GM19025 (cell line): ENCODE data around the gene PRDM12.

ENCODE experiments used
- ATAC-seq: cut with Tn5 transposase; IDR thresholded peaks from one replicate; pipeline ENCODE4 v1.9.1; 2021; ENCODE audit warnings: mild to moderate bottlenecking, low read depth, moderate library complexity; ENCODE audit not compliant: unreplicated experiment

Gene PRDM12

DNA sequence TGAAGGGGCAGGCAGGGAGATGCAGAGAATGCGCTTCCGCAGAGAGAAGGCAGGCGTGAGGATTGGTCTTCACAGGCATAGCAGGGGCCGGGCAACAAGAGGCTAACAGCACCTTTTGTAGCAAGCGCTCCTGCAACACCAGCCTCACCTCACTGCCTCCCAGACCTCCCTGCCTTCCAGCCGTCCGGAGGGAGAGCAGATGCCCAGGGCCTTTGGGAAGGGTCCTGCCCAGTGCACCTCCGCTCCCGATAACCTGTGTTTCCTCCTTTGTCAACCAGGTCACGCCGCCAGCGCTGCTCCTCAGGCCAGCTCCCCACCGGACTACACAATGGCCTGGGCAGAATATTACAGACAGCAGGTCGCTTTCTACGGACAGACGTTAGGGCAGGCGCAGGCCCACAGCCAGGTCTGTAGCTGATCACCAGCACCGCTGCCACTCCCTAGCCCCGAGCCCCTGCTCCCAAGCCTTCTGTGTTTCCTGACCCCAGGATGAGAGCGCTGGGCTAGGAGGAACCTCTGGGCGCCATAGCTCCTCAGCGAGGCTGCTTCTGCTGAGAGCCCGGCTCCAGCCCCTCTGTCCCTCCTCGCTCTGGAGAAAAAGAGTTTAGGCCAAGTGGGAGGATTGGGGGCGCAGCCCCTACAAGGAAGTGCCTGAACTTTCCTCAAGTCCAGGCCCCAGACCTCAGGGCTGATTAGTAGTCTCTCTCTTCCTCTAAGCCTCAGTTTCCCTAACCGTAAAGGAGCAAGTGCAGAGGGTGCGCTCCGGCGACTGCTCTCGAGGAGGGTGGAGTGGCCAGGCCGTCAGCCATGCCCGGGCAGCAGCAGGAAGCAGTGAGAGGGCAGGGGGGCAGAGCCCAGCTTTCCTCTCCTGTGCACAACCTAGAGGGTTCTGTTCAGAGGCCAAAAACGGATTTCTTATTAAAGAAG, 28.4 kb upstream of the PRDM12 start:
- no peak for ATAC-seq

DNA sequence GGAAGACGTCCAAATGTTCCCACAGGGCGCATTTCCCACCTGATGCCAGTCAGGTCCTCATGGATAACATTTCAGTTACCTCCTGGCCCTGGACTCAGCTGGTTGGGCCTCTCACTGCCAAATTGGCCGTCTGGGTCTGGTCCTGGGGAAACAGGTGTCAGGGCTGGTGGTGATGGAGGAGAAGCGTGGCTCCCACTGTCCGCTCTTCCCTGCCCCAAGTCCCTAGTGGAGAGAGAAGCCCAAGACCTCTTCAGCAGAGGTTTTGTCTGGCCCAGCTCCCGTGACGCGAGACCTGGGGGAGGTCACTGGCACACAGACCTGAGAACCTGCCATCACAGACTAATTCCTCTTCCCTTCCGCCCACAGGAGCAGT, 27.8 kb upstream of the PRDM12 start:
- ATAC-seq, result no peak

DNA sequence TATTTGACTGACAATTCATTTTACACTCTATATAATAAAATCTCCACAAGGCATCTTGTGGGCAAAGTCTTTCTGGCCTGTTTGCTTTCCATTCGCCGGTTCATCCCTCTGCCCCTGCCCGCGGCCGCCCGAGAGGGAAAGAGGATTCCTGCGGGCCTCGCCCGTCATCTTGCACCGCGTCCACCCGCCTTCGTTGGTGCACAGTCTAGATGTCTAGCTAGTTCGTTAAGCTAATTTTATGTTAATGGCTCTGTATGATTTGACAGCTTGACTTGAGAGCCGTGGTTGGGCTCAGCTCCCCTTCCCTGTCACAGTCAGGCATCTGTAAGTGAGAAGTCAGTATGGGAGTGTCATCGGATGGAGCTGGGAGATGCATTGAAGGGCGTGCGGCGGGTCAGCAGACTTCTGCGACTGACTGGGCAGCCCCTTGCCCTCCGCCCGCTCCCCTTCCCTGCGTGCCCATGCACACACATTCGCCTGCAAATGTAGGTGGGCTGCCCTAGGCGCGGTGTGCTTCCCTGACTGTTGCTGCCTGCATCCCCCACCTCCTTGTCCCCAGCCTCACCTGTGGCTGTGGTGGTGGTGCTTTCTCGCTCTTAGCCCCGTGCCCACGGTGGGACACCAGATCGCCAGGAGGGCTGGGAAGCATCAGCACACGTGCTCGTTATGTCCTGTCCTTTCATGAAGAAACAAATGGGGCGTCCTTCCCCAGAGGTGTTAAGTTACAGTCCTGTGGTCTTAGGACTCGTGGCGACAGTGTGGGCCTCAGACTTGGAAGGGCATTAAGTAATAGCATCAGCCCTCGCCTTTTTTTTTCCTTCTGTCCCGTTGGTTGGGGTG, 25.9 kb upstream of the PRDM12 start:
- no peak for ATAC-seq

DNA sequence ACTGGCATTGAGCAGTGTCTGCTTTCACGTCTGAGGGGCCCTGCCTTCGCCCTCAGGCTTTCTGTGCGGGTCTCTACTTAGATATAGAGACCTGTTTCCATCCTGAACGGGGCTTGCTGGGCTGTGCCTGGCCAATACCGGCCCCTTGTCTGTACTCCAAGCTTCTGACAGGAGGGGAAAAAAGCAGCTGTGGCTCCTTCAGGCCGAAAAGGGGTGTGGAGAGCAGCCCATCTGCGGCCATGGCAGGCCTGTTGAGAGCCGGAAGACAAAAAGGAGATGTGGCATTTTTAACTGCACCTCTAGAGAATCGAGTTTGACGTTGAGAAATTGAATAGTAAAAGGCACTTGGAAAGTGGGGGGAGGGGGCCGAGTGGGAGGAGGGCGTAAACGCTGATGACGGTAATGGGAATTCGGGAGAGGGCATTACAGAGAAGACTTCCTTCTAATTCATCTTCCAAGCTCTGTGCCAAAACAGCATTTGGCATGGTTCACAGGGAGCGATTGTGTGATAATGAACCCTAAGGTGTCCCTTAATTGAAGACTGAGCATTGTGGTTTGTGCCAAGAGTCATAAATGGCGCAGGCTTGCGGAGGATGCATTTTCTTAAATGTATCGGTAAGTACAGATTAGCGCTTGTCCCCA, 25.1 kb upstream of the PRDM12 start:
- ATAC-seq, result no peak

DNA sequence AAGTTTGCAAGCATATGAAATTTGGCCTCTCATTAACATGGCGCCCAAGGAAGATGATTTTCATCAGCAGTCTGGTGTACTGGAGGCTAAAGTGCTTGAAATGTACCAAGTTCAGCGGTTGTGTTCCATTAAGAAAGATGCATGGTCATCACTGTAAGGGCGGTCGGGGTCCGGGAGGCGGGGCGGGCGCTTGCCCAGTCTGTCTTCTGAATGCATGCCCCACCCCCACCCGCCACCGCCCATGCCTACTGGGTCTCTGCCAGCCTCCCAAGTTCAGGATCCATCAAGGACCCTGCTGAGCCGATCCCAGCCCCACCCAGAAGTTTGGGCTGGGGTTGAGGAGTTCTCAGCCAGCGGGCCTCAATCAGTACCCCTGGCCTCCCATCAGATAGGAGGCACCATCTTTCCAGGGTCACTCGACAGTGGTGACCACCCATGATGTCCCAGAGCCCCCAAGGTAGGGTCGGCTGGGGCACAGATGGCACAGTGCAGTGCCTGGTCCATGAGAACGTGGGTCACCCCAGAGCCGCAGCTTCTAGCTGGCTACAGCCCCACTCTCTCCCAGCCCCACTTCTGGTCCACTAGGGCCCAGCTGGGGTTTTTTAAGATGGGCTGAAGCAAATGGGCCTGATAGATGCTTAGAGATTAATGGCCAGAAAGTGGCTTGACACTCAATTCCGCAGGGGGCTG, 24.4 kb upstream of the PRDM12 start:
- ATAC-seq, result no peak

DNA sequence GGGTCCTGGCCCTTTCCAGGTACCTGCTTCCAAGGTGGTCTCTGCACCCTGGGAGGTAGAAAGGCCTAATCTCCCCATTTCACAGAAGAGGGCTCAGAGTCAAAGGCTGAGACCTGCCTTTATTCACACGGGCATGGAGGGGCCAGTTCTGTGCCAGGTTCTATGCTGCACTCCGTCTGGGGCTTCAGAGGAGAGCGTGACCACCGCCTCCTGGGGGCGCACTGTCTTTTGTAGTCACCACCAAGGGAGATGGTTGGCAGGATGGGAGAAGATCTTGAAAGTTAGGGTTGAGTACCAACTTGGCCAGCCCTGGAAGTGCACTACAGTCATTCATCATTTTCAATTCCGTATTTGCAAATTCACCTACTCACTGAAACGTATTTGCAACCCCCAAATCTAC, 23.7 kb upstream of the PRDM12 start:
- ATAC-seq, result no peak

DNA sequence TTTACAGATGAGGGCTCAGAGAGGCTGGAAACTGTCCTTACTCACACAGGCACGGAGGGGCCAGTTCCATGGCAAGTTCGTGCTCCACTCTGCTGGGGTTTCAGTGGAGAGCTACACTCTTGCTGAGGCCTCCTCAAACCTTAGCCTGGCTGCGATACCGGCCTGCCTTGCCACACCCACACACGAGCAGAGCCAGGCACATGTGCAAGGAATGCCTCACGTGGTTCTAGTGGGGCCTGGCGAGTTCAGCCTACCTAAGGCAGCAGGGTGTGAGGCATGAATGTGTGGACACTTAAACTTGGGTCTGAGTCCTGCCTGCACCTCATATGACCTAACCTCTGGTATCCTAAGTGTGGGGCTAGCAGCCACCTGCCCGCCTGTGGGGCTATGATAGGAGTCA, 21.5 kb upstream of the PRDM12 start:
- no peak for ATAC-seq

DNA sequence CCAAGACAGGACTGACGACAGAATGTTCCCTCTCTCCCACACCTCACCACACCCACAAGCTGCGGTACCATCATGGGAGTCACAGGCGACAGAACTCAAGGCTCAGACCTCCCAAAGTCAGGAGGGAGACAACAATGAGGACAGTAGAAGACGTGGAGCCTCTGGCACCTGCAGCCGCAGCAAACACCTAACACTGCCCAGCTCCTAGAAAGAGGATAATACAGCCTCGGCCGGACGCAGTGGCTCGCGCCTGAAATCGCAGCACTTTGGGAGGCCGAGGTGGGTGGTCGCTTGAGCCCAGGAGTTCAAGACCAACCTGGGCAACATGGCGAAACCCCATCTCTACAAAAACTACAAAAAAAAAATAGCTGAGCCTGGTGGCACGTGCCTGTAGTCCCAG, 13.2 kb upstream of the PRDM12 start:
- no peak for ATAC-seq

DNA sequence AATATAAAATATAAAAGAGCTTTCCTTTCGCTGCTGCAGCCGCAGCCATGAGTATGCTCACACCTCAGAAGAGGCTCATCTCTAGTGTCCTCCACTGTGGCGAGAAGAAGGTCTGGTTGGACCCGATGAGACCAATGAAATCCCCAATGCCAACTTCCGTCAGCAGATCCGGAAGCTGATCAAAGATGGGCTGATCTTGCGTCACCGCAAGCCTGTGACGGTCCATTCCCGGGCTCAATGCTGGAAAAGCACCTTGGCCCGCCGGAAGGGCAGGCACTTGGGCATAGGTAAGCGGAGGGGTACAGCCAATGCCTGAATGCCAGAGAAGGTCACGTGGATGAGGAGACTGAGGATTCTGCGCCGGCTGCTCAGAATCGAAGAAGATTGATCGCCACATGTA, 12.6 kb upstream of the PRDM12 start:
- ATAC-seq, result no peak

DNA sequence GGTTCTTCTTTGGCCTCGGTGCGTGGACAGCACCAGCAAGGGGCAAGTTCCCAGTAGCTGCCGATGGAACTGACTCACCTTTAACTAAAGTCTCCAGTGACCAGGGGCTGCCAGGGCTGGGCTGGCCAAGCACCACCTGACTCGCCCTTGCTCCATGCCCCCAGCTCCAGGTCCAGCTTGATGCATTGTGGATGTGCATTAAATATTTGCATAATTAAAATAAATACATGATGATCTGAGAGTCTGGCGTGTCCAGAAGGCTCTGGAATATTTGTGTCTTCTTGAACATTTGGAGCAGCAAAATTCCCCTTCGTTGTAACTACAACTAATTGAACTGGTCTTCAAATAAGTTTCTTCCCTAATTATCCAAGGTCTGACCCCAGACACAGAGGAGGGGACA, 9.5 kb upstream of the PRDM12 start:
- no peak for ATAC-seq

DNA sequence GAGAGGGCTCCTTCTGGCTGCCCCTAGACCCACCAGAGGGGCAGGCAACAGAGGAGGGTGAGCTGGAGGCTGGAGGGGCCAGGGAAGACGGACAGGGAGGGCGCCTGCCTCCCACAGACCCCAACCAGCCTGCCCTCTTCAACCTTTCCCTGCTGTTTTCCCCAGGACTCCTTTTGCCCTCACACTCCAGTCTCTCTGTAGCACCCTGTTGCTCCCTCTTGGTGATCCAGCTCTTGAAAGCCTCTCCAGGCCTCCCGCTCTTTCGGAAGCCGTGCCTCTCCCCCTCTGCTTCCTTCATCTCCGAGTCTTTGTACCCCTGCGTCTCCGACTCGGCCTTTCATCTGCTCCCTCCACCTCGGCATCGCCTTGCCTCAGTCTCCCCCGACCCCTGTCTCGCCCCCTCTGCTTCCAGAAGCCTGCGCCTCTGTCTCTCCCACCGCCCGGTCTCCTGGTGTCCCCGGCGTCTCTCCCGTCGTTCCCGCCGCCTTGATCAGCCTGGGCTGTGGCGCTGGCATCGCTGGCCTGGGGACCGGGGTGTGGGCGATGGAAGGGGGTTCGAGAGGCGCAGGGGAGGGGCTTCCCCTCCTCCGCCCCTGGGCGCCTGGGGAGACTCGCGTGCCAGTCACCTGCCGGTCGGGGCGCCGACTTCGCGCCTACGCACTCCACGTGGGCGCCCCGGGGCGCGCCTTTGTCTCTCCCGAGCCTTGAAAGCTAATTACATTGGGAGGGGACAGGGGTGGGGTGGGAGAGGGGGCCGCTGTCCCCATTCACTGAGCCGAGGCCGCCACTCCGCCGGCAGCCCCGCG, 5.3 kb upstream of the PRDM12 start:
- no peak for ATAC-seq

DNA sequence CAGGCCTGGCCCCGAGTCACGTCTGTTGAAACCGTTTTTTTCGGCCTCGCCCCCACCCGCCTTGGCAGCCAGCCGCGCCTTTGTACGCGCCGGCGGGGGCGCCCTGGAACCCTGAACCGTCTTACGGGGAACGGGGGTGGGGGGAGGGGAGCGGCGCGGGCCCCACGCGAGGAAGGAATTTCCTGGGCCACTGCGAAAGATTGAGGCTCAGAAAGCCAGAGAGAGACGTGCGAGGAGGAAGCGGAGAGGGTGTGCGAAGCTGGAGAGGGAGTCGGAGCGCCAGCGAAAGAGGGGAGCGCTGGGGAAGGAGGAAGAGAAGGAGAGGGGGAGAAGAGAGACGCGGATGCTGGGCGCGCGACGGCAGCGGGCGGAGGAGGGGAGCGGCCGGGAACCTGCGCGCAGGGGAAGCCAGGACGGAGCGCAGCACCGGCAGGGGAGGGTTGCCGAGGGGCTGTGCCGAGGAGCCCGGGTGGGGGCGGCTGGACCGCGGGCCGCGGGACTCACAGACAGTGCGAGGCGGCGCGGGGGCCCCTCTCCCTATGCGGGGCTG, 4.6 kb upstream of the PRDM12 start:
- ATAC-seq, result no peak

DNA sequence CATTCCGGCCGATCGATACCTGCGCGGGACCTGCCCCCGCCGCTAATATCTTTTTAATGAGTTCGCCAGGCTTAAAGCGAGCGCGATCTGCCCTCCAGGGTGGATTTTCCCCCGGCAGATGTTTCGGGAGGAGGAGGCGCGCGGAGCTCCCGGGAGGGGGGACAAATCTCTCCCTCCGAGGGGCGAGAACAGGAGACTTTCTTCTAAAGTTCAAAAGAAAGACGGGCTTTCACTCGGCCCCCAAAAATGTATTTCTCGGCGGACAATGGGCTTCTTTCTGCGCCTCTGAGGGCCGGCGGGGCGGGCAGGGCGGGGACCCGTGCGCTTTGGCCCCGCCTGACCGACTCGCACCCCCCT, 4.1 kb upstream of the PRDM12 start:
- no peak for ATAC-seq

DNA sequence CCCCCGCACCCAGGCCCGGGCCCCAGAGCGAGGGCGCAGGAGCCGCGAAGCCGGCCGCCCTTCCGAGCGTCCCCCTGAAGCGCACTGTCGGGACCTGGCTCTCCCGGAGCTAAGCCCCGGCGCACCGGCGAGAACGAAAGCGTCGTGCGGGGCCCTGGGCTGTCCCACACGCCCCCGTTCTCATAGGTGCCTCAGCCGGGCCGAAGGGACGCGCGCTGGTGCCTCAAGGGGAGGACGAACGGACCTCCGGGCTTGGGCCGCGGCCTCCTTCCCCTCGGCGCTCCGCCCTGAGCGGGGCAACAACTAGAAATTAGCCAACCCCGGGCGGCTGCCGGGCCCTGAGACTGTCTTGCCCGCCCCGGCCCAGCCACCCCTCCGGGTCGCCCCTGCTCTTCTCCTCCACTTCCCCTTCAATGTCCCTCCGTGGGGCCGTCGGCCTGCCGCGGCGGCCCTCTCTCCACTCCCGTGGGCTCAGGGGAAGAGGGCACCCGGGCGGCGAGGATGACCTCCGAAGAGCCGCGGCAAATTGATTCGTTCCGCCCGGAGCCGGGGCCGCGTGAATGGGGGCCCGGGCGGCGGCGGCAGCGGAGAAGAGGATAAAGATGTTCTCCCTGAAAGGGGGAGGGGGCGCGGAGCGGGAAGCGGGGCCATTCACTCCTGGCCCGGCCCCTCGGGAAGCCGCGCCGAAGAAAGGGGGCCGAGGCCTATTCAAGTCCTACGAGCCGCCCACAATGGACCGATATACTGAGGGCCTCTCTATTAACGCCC, 3.5 kb upstream of the PRDM12 start:
- ATAC-seq, result no peak

DNA sequence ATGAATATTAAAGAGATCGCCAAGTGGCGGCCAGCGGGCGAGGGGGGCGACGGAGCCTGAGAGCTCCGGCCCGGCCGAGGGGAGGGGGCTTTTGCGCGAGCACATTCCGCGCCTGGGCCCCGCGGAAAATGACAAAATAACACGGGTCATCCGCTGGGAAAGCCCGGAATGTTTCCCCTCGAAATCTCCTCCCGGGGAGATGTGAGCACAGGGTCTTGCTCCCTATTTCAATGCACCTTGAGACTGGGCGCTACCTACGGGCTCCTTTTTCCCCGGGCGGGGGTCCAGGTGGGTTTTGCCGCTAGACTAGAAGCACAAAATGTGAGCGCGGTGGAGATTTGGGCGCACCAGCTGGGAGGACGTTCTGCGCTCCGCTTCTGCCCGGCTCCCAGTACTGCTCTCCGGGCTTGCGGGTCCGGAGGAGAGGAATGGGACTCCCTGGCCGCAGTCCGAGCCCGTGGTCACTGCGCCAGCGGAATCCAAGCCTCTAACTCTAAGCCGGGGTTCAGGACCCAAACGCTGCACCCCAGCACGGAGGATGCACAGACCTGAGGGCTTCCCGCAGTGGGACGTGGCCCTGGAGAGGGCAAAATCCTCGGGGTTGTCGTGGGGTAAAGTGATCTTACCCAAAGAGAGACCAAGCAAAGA, 2.8 kb upstream of the PRDM12 start:
- no peak for ATAC-seq

DNA sequence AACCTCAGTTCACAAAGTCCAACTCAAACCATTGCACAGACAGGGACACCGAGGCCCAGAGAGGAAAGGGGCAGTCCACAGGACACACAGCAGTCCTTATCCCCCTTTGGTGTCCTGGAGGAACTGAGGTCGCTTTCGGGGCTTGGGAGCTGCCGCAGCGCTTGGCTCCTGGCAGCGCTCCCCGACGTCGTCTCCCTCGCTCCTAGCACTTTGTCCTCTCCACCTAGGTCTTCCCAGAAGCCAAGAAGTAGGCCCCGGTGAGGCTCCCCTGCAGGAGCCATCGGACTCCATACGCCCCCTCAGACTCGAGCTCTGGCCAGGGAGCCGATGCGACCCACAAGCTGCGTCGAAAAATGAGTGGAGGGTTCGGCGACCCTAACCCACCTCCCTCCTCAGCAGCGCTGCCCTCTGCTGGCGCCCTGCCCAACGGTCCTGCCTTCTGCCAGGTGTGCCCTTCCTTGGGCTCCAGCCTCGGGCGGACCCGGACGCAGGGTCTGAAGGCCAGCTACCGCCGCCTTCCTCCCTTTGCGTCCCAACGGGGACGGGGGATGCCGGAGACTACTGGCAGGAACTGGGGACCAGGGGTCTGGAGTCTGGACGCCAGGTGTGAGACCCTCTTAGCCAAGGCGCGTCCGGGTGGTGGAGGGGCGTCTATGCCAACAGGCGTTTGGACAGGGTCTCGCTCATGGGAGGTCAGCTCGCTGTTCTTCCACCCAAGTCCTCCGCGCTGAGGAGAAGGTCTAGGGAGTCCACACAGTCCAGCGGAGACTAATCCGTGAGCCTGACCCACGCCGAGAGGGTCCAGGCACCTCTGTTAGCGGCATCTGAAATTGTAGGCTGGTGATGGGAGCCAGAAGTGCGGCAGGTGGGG, 2.1 kb upstream of the PRDM12 start:
- no peak for ATAC-seq

DNA sequence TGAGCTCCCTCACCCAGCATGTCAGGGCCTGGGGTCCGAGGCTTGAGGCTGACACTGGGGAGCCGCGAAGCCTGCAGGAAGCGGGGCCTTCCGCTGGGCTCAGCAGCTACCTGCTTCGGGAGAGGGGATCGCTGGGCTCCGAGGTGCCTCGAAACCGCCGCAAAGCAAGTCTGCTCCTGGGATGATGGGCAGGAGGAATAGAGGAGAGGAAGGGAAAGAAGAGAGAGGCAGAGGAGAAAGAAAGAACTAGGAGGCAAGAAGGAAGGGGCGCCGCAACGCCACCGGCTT, 1.5 kb upstream of the PRDM12 start:
- ATAC-seq, result no peak
